Neuron (in vitro differentiated cells): ENCODE data around the gene P4HA2.
"Not testable (repeated sequence)": the region's sequence is repeated elsewhere in the genome, so short reads cannot be mapped to it uniquely, and the experiment has no call there.

ENCODE experiments used
- H2AFZ ChIP-seq: one replicate; pipeline ENCODE4 v1.6.1; 2013; ENCODE audit warnings: low read depth, mild to moderate bottlenecking, inconsistent platforms, low read length, moderate library complexity
- H3K27me3 ChIP-seq: one replicate; pipeline ENCODE4 v1.6.1; 2013; ENCODE audit warnings: low read length; ENCODE audit not compliant: insufficient read depth
- H3K36me3 ChIP-seq: one replicate; pipeline ENCODE4 v1.6.1; 2013; ENCODE audit warnings: low read length; ENCODE audit not compliant: insufficient read depth
- H3K4me1 ChIP-seq: one replicate; pipeline ENCODE4 v1.6.1; 2013; ENCODE audit warnings: low read length; ENCODE audit not compliant: insufficient read depth
- H3K4me3 ChIP-seq: 2 replicates; pipeline ENCODE4 v1.5.1; 2013; ENCODE audit warnings: mild to moderate bottlenecking, low read length, moderate library complexity
- H3K9me3 ChIP-seq: one replicate; pipeline ENCODE4 v1.6.1; 2013; ENCODE audit warnings: low read length

P4HA2 gene

GRCh38 chr5:132182359-132183040 is 45.2 kb downstream of the P4HA2 start:
- no peaks in the 10 kb centered on the region for H3K9me3 ChIP-seq
- no peak overlapping the region for H2AFZ ChIP-seq
- no peaks in the 10 kb centered on the region for H3K27me3 ChIP-seq
- H3K4me3 ChIP-seq: no peak overlapping the region
- H3K4me1 ChIP-seq: peaks cover 7% of the 10 kb centered on the region
- no peaks in the 10 kb centered on the region for H3K36me3 ChIP-seq

GRCh38 chr5:132181011-132181629 is 46.5 kb downstream of the P4HA2 start:
- H3K36me3 ChIP-seq: no peaks in the 10 kb centered on the region
- H3K9me3 ChIP-seq: no peaks in the 10 kb centered on the region
- no peaks in the 10 kb centered on the region for H3K27me3 ChIP-seq
- peaks cover 7% of the 10 kb centered on the region for H3K4me1 ChIP-seq
- H3K4me3 ChIP-seq: no peak overlapping the region
- no peak overlapping the region for H2AFZ ChIP-seq

- Histone ChIP-seq H3K27me3 (no peaks in the 10 kb centered on the region), H3K36me3 (no peaks in the 10 kb centered on the region)
Measured at GRCh38 chr5:132180134-132180745, 47.4 kb downstream of the P4HA2 start.

GRCh38 chr5:132179405-132179804 is 48.2 kb downstream of the P4HA2 start:
- peaks cover 7% of the 10 kb centered on the region for H3K4me1 ChIP-seq
- H2AFZ ChIP-seq: no peak overlapping the region
- H3K27me3 ChIP-seq: no peaks in the 10 kb centered on the region
- H3K4me3 ChIP-seq: no peak overlapping the region
- no peaks in the 10 kb centered on the region for H3K36me3 ChIP-seq
- no peaks in the 10 kb centered on the region for H3K9me3 ChIP-seq

More at GRCh38 chr5:132180134-132180745, 47.4 kb downstream of the P4HA2 start:
- no peak overlapping the region for H3K4me3 ChIP-seq
- no peaks in the 10 kb centered on the region for H3K9me3 ChIP-seq
- H3K4me1 ChIP-seq: peaks cover 7% of the 10 kb centered on the region
- H2AFZ ChIP-seq: no peak overlapping the region

- Histone ChIP-seq H2AFZ (no peak overlapping the region), H3K27me3 (no peaks in the 10 kb centered on the region), H3K4me3 (no peak overlapping the region), H3K4me1 (peaks cover 7% of the 10 kb centered on the region), H3K9me3 (no peaks in the 10 kb centered on the region), H3K36me3 (no peaks in the 10 kb centered on the region)
Measured at GRCh38 chr5:132177691-132178149, 49.9 kb downstream of the P4HA2 start.

- no peak overlapping the region for H2AFZ ChIP-seq
- H3K9me3 ChIP-seq: no peaks in the 10 kb centered on the region
- no peak overlapping the region for H3K4me3 ChIP-seq
- no peaks in the 10 kb centered on the region for H3K27me3 ChIP-seq
- peaks cover 7% of the 10 kb centered on the region for H3K4me1 ChIP-seq
- no peaks in the 10 kb centered on the region for H3K36me3 ChIP-seq
Measured at GRCh38 chr5:132176987-132177386, 50.7 kb downstream of the P4HA2 start.

GRCh38 chr5:132176521-132176945 is 51.1 kb downstream of the P4HA2 start:
- Histone ChIP-seq H3K36me3 (no peaks in the 10 kb centered on the region), H3K4me3 (no peak overlapping the region), H2AFZ (no peak overlapping the region)

GRCh38 chr5:132162945-132163344 is 64.7 kb downstream of the P4HA2 start:
- no peak overlapping the region for H2AFZ ChIP-seq
- no peaks in the 10 kb centered on the region for H3K36me3 ChIP-seq
- H3K4me3 ChIP-seq: no peak overlapping the region
- H3K4me1 ChIP-seq: no peaks in the 10 kb centered on the region
- no peaks in the 10 kb centered on the region for H3K9me3 ChIP-seq
- no peaks in the 10 kb centered on the region for H3K27me3 ChIP-seq

More at GRCh38 chr5:132176521-132176945, 51.1 kb downstream of the P4HA2 start:
- Histone ChIP-seq H3K27me3 (no peaks in the 10 kb centered on the region), H3K4me1 (peaks cover 5% of the 10 kb centered on the region), H3K9me3 (no peaks in the 10 kb centered on the region)

GRCh38 chr5:132161574-132162326 is 65.9 kb downstream of the P4HA2 start:
- not testable (repeated sequence) for H3K36me3 ChIP-seq, H3K4me1 ChIP-seq, H3K4me3 ChIP-seq, H2AFZ ChIP-seq, H3K27me3 ChIP-seq, H3K9me3 ChIP-seq

- H3K4me3 ChIP-seq: no peak overlapping the region
- H3K4me1 ChIP-seq: no peaks in the 10 kb centered on the region
- no peaks in the 10 kb centered on the region for H3K36me3 ChIP-seq
- H3K9me3 ChIP-seq: no peaks in the 10 kb centered on the region
- H3K27me3 ChIP-seq: no peaks in the 10 kb centered on the region
- no peak overlapping the region for H2AFZ ChIP-seq
Measured at GRCh38 chr5:132156413-132156812, 71.2 kb downstream of the P4HA2 start.

- Histone ChIP-seq H3K9me3 (no peaks in the 10 kb centered on the region), H2AFZ (no peak overlapping the region), H3K4me1 (no peaks in the 10 kb centered on the region), H3K36me3 (no peaks in the 10 kb centered on the region), H3K27me3 (no peaks in the 10 kb centered on the region), H3K4me3 (no peak overlapping the region)
Measured at GRCh38 chr5:132150565-132150964, 77.1 kb downstream of the P4HA2 start.

- no peaks in the 10 kb centered on the region for H3K27me3 ChIP-seq
- H2AFZ ChIP-seq: no peak overlapping the region
- no peaks in the 10 kb centered on the region for H3K4me1 ChIP-seq
- H3K9me3 ChIP-seq: no peaks in the 10 kb centered on the region
- H3K36me3 ChIP-seq: no peaks in the 10 kb centered on the region
- no peak overlapping the region for H3K4me3 ChIP-seq
Measured at GRCh38 chr5:132147663-132148062, 80.0 kb downstream of the P4HA2 start.

GRCh38 chr5:132145326-132145725 is 82.3 kb downstream of the P4HA2 start:
- H3K4me3 ChIP-seq: not testable (repeated sequence)

More at GRCh38 chr5:132145326-132145725, 82.3 kb downstream of the P4HA2 start:
- H3K4me1 ChIP-seq, H3K9me3 ChIP-seq, H2AFZ ChIP-seq, H3K27me3 ChIP-seq, H3K36me3 ChIP-seq: not testable (repeated sequence)
